Retina (tissue), 1 donor: ENCODE measurements around the gene PEX19.
"Not testable (repeated sequence)": the region's sequence is repeated elsewhere in the genome, so short reads cannot be mapped to it uniquely, and the experiment has no call there.

Source experiments
- DNase-seq: peaks from one replicate; pipeline ENCODE4 v3.0.0-alpha.2; 2016

PEX19 gene, protein sequence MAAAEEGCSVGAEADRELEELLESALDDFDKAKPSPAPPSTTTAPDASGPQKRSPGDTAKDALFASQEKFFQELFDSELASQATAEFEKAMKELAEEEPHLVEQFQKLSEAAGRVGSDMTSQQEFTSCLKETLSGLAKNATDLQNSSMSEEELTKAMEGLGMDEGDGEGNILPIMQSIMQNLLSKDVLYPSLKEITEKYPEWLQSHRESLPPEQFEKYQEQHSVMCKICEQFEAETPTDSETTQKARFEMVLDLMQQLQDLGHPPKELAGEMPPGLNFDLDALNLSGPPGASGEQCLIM

GRCh38 chr1:160284782-160285344 is at the start of gene PEX19:
Gene PEX19 (minus strand): TSS chr1:160285133. CDS start chr1:160285124, 9 bp downstream.
- DNase-seq = peak; percentile 92

DNA sequence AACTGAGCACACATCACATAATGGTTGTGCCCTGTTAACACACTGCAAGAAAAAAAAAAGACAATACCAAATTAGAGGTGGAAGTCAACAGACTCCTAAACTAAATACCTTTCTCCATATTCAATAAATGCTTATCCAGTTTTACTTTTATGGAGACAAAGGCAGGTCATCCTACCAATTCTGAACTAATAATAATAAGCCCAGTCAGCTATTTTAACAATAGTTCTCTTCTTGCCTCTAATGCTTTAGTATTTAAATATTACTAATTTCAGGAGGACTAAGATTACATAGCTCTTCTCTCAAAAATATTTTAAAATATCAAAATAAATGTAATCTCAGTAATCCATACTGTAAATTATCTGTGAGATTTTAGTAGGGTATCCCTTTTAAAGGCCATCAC is 47.6 kb upstream of the PEX19 start:
- DNase-seq = no peak

- DNase-seq = no peak
Observed at GRCh38 chr1:160330119-160330518, 45.2 kb upstream of the PEX19 start.

- DNase-seq = peak; percentile 83
Observed at GRCh38 chr1:160328184-160328583, 43.3 kb upstream of the PEX19 start.

DNA sequence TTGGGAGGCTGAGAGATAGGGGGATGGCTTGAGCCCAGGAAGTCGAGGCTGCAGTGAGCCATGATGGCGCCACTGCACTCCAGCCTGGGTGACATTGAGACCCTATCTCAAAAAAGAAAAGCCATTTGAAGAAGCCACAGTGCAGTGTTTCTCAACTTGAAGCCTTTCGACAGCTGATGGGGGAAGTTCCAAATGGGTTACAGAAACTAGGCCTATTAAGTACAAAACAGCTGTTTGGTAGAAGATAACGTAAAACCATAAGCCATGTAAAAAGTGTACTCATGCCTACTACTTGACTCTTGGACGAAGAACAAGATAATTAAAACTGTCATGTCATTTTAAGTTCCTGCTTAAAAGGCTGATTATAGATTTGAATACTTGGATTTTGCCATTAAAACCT is 41.5 kb upstream of the PEX19 start:
- no peak for DNase-seq

DNA sequence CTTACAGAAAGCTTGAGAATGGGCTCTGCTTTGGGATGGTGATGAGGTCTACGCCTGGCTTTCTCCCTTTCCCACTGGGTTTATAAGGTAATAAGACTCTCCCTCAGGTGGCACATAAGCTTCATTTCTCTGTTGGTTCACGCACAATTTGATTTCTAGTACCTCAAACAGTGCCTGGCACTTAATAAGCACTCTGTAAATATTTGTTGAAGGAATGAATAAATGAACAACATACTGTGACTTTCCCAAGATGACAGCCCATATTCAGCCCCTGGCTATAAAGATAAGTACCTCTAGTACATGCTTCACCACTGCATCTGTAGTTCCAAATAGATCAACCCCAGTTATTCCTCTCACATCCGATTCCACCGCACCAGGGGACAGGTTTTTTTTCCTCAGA is 40.3 kb upstream of the PEX19 start:
- DNase-seq = no peak

DNA sequence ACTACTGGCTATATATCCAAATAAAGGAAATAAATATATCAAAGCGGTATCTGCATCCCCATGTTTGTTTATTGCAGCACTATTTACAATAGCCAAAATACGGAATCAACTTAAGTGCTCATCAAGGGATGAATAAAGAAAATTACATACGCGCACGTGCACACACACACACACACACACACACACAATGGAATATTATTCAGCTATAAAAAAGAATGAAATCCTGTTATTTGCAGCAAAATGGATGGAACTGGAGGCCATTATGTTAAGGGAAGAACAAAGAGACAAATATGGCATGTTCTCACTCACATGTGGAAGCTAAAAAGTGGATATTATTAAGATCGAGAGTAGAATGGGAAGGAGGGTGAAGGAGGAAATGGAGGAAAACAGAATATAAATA is 37.9 kb upstream of the PEX19 start:
- DNase-seq = no peak

GRCh38 chr1:160315359-160315758 is 30.4 kb upstream of the PEX19 start:
- no peak for DNase-seq

DNA sequence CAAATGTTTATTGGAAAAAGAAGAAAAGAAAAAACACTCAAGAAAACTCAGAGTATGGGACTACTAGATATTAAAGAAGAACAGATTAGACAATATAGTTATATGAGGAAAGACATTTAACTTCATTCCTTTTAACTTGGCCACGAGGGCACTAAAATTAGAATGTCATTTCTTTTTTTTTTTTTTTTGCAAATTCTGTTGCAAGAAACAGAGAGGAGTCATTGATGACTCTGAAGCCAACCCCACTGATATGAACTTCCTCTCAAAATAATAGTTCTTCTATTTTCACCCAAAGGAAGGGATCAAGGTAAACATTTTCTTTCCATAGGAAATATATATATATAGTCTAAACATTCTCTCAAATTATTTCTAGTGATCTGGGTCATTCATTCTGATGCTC is 24.6 kb upstream of the PEX19 start:
- no peak for DNase-seq

- DNase-seq = no peak
Observed at GRCh38 chr1:160309185-160309557, 24.2 kb upstream of the PEX19 start.

GRCh38 chr1:160308451-160309184 is 23.7 kb upstream of the PEX19 start:
- no peak for DNase-seq

DNA sequence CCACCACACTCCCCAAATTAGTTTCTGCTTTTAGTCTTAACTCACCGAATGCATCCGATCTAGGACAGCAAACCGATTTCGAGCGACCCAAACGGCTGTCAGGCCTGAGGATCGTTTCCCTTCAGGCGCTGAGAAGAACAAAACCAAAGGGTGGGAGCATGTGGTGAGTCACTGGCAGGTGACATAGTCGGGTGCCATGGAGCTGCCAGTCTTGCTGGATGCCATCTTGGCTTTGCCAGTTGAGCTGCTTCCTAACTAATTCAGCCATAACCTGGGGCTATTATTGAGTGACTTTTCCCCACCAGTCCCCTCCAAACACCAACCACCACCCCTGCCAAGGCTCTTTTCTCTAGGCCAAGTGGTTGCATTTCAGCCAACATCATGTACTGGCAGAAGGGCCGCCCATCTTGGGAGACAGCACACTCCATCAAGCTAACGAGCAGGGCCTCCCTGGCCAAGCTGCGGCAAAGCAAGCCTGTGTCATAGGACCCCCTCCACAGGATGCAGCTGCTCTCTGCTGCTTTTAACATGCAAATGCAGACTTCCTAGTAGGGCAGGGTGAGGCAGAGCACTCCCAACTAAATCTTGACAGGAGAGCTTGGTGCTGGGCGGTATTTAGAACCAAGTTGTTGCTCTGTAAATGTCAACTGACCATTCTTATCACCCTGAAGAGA is 22.3 kb upstream of the PEX19 start:
- DNase-seq = no peak

- no peak for DNase-seq
Observed at GRCh38 chr1:160300173-160300572, 15.2 kb upstream of the PEX19 start.

DNA sequence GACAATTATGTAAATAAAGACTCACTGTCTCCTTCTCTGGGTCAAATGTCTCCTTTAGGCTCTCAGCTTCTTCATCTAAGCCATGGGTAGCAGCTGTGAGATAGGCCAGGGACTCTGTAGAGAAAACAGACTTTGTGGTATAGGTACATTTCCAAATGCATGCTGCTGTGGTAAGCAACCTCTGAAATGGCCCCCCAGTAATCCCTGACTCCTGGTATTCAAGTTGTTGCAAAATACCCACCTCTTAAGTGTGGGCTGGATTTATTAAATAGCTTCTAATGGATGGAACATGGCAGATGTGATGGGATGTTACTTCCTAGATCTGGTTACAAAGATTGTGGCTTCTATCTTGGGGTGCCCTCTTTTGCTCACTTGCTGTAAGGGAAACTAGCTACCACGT is 11.1 kb upstream of the PEX19 start:
- no peak for DNase-seq

- no peak for DNase-seq
Observed at GRCh38 chr1:160293020-160293968, 8.4 kb upstream of the PEX19 start.

DNA sequence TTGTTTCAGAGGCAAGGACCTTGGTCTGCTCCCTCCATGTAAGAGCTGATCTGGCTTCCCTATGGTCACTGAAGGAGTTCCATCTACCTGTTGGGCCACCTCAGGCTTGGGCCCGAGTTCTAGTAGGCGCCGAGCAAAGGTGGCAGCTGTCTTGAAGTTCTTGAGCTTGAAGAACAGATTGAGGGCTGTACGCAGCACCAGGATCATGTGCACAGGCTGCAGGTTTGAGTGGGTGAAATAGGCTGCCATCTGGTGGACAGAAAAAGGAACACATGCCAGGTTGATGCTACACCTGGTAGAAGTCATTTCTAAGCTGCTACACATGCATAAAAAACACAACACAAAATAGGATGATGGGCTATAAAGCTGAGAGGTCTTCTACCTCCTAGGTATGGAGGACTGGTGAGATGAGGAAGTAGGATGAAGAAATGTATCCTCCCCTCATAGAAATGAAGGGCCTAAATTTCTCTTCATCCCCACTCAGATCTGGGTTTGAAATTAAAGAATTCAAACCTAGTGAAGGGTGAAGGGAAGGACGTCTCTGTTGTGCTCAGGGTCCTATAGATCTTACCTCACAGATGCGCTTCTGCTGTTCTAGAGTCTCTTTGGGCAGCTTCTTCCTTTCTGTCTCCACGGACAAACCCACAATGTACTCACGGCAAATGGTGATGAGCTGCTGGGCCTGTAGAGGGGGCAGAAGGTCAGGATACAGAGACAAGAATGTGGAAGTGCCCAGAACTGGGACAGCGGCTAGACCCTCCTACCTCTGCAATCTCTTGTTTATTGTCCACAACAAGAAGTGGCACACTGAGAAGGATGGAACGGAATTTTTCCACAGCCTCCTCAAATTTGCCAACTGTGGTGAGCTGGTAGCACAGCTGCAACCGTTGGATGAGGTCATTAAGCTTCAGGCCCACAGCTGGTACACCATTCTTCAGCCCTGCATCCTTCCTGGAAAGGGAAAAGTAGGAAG is 6.6 kb upstream of the PEX19 start:
- DNase-seq = peak; percentile 79

GRCh38 chr1:160287769-160288168 is 2.8 kb upstream of the PEX19 start:
- not testable (repeated sequence) for DNase-seq

DNA sequence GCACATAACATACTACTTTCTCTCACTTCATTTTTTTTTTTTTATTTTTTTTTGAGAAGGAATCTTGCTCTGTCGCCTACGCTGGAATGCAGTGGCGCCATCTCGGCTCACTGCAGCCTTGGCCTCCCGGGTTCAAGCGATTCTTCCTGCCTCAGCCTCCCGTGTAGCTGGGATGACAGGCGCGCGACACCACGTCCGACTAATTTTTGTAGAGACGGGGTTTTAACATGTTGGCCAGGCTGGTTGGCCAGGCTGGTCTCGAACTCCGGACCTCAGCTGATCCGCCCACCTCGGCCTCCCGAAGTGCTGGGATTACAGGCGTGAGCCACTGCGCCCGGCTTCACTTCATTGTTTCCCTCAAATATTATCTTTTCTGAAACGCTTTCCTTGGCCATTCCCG is 573 bp upstream of the PEX19 start:
- no peak for DNase-seq

- DNase-seq = no peak
Observed at GRCh38 chr1:160284220-160284781, 632 bp downstream of the PEX19 start.

- no peak for DNase-seq
Observed at GRCh38 chr1:160282807-160283206, 2.1 kb downstream of the PEX19 start.

DNA sequence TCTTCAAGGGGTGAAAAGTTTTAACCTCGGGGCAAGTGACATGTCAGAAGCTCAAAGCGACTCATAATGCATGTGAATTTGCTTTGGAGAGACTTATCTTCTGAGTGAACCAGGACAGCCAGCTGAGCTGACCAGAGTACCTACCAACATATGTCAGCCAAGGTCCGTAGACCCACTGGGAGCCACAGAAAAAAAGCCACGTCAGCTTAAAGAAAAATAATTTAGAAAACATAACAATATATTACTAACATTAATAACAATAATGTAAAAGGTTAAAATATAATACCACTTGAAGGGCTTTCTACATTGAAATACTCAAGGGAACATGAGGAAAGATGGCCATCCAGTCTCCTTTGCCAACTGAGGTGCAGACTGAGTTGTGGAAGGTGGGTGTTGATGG is 6.9 kb downstream of the PEX19 start:
- no peak for DNase-seq
